ENCODE measurements around the gene SCN2B.

DNA sequence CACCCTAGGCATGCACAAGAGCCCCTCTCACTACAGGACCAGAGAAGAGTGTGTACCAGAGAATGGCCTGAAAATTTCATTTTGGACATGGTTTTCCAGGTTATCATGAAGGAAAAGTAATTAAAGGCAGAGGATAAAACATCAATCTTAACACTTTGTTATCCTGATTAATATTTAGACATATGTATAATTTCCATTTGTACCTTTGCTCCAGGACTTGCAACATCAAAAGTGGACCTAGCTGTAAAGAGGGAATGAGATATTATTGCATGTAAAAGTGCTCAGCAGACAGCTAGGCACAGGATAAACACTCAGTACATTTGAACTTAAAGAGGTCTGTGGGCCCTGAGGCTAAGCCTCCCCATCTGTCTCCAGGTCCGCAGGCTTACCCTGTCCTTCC lies 21.8 kb downstream of the SCN2B start:
- no peak for TF ChIP-seq EZH2 (IDR thresholded peaks at IDR 0.05)
- TF ChIP-seq POLR2AphosphoS5 (IDR thresholded peaks at IDR 0.05; ENCODE audit: borderline replicate concordance, low read depth, low read length) = no peak

Measured in SK-N-MC (cell line).